Measurements from ENCODE around the gene MYBPC1. TPM values are rescaled to one million over a fixed set of nuclear protein-coding genes. Genes with fewer than 3 reads are reported as not detected.

The MYBPC1 gene
- total RNA-seq, 1 experiment from 2014 or later, result not detected

GRCh38 chr12:101628676-101629075 lies 33.9 kb downstream of the MYBPC1 start:
- no peak overlapping the region for H3K27ac Mint-ChIP-seq (ENCODE audit: unreplicated experiment)
- H3K4me3 Mint-ChIP-seq (ENCODE audit: unreplicated experiment), result no peak overlapping the region
- Histone ChIP-seq H3K9me3 (no peaks in the 10 kb centered on the region), H3K4me1 (no peaks in the 10 kb centered on the region), H3K36me3 (ENCODE audit: control insufficient read depth, insufficient read depth, low read length) (no peaks in the 10 kb centered on the region), H3K4me3 (ENCODE audit: low read depth, low read length) (no peak overlapping the region), H3K27me3 (replicated peaks; ENCODE audit: control insufficient read depth, insufficient read depth, low read length) (no peaks in the 10 kb centered on the region)
- peaks cover 7% of the 10 kb centered on the region for H3K4me1 Mint-ChIP-seq (ENCODE audit: low read depth, unreplicated experiment)
- no peaks in the 10 kb centered on the region for H3K9me3 Mint-ChIP-seq (ENCODE audit: unreplicated experiment)
- ChIA-PET CTCF (no interaction called here), POLR2A (no interaction called here)
- H3K36me3 Mint-ChIP-seq (ENCODE audit: insufficient read depth, unreplicated experiment), result no peaks in the 10 kb centered on the region
- no peak for DNase-seq
- intact Hi-C loops (cut with micrococcal nuclease; ENCODE audit: unreplicated experiment), result no loop called here
- BruUV-seq (replicated peaks), result no TSS peak
- H3K27me3 Mint-ChIP-seq (ENCODE audit: insufficient read depth, unreplicated experiment), result no peaks in the 10 kb centered on the region
- no peak for TF ChIP-seq CTCF (IDR thresholded peaks at IDR 0.05; ENCODE audit: insufficient read depth in 1 of 2, low read depth in 1 of 2, low read length in 1 of 2, severe bottlenecking in 1 of 2, unreplicated experiment in 1 of 2)

GRCh38 chr12:101634724-101635123 lies 40.0 kb downstream of the MYBPC1 start:
- CTCF ChIA-PET, result no interaction called here
- Histone ChIP-seq H3K9me3 (no peaks in the 10 kb centered on the region), H3K27me3 (replicated peaks; ENCODE audit: control insufficient read depth, insufficient read depth, low read length) (no peaks in the 10 kb centered on the region), H3K4me3 (ENCODE audit: low read depth, low read length) (no peak overlapping the region), H3K36me3 (ENCODE audit: control insufficient read depth, insufficient read depth, low read length) (no peaks in the 10 kb centered on the region), H3K4me1 (no peaks in the 10 kb centered on the region)
- Mint-ChIP-seq H3K4me1 (ENCODE audit: low read depth, unreplicated experiment) (no peaks in the 10 kb centered on the region), H3K36me3 (ENCODE audit: insufficient read depth, unreplicated experiment) (no peaks in the 10 kb centered on the region), H3K4me3 (ENCODE audit: unreplicated experiment) (no peak overlapping the region), H3K27me3 (ENCODE audit: insufficient read depth, unreplicated experiment) (no peaks in the 10 kb centered on the region), H3K27ac (ENCODE audit: unreplicated experiment) (no peak overlapping the region), H3K9me3 (ENCODE audit: unreplicated experiment) (no peaks in the 10 kb centered on the region)
- no TSS peak for BruUV-seq (replicated peaks)
- no peak for DNase-seq
- intact Hi-C loops (cut with micrococcal nuclease; ENCODE audit: unreplicated experiment), result no loop called here
- no peak for TF ChIP-seq CTCF (IDR thresholded peaks at IDR 0.05; ENCODE audit: insufficient read depth in 1 of 2, low read depth in 1 of 2, low read length in 1 of 2, severe bottlenecking in 1 of 2, unreplicated experiment in 1 of 2)
- POLR2A ChIA-PET, result no interaction called here

GRCh38 chr12:101637936-101638335 lies 43.2 kb downstream of the MYBPC1 start:
- Histone ChIP-seq H3K4me1 (no peaks in the 10 kb centered on the region), H3K4me3 (ENCODE audit: low read depth, low read length) (no peak overlapping the region), H3K27me3 (replicated peaks; ENCODE audit: control insufficient read depth, insufficient read depth, low read length) (no peaks in the 10 kb centered on the region), H3K36me3 (ENCODE audit: control insufficient read depth, insufficient read depth, low read length) (no peaks in the 10 kb centered on the region), H3K9me3 (no peaks in the 10 kb centered on the region)
- no peaks in the 10 kb centered on the region for H3K4me1 Mint-ChIP-seq (ENCODE audit: low read depth, unreplicated experiment)
- no peaks in the 10 kb centered on the region for H3K27me3 Mint-ChIP-seq (ENCODE audit: insufficient read depth, unreplicated experiment)
- intact Hi-C loops (cut with micrococcal nuclease; ENCODE audit: unreplicated experiment), result loop anchor here (2.0 kb wide), 1 partner anchor 29 kb away; no protein-coding TSS in a partner anchor
- H3K9me3 Mint-ChIP-seq (ENCODE audit: unreplicated experiment), result no peaks in the 10 kb centered on the region
- DNase-seq, result no peak
- CTCF ChIA-PET, result no interaction called here
- no TSS peak for BruUV-seq (replicated peaks)
- TF ChIP-seq CTCF (IDR thresholded peaks at IDR 0.05; ENCODE audit: insufficient read depth in 1 of 2, low read depth in 1 of 2, low read length in 1 of 2, severe bottlenecking in 1 of 2, unreplicated experiment in 1 of 2), result no peak
- no peak overlapping the region for H3K27ac Mint-ChIP-seq (ENCODE audit: unreplicated experiment)
- POLR2A ChIA-PET, result no interaction called here
- H3K36me3 Mint-ChIP-seq (ENCODE audit: insufficient read depth, unreplicated experiment), result no peaks in the 10 kb centered on the region
- no peak overlapping the region for H3K4me3 Mint-ChIP-seq (ENCODE audit: unreplicated experiment)

Data from Caco-2 (cell line).